B cell (primary cell): ENCODE measurements around the gene AFF3. TPM values are rescaled to one million over a fixed set of nuclear protein-coding genes. Genes with fewer than 3 reads are reported as not detected.

Source experiments
- ATAC-seq: fragments of 200-7000 bp; cut with Tn5 transposase; one replicate; pipeline ENCODE4 v1.10.0; 2021; ENCODE audit warnings: low read depth, mild to moderate bottlenecking, moderate number of reproducible peaks, moderate library complexity
- CTCF ChIA-PET: fragments of 350-600 bp; sonication (Branson Sonifier 250); formaldehyde crosslinking; loops from one replicate; lab custom pipeline; 2021; ENCODE audit warnings: antibody characterized with exemption, inconsistent platforms; lab: Charles Lee
- POLR2A ChIA-PET: fragments of 350-600 bp; sonication (Branson Sonifier 250); formaldehyde crosslinking; loops from one replicate; lab custom pipeline; 2021; ENCODE audit warnings: antibody characterized with exemption; lab: Charles Lee
- DNase-seq: peaks from one replicate; pipeline ENCODE4 v3.0.0; 2013
- H2AFZ ChIP-seq: 2 replicates; pipeline ENCODE4 v1.6.1; 2012; ENCODE audit warnings: mild to moderate bottlenecking, low read depth, low read length; ENCODE audit not compliant: insufficient read depth, poor library complexity, severe bottlenecking
- H3K27ac ChIP-seq, 2 donors: 1 replicate in 1 of 2; 2 replicates in 1 of 2; pipeline ENCODE4 v1.5.1; 2012 to 2013; ENCODE audit warnings: low read length in 2 of 2, mild to moderate bottlenecking in 2 of 2, moderate library complexity in 1 of 2
- H3K27me3 ChIP-seq, 4 experiments: fragments of 200-600 bp in 1 of 4; sonication (generic) in 1 of 4; replicated peaks in 1 of 4; 1 replicate in 2 of 4; 2 replicates in 2 of 4; pipeline versions ENCODE4 v1.6.1 to v1.7.0; 2013 to 2016; ENCODE audit warnings: low read length in 3 of 4, mild to moderate bottlenecking in 2 of 4, mixed read lengths in 1 of 4, moderate library complexity in 1 of 4; ENCODE audit not compliant: insufficient read depth in 4 of 4, control insufficient read depth in 3 of 4; ENCODE audit errors: control extremely low read depth in 1 of 4
- H3K36me3 ChIP-seq, 2 experiments: replicated peaks in 1 of 2; 1 replicate in 1 of 2; 2 replicates in 1 of 2; pipeline versions ENCODE4 v1.6.1 to v1.7.1; 2013; ENCODE audit warnings: low read length in 1 of 2; ENCODE audit not compliant: insufficient read depth in 2 of 2, control insufficient read depth in 1 of 2; ENCODE audit errors: control extremely low read depth in 1 of 2, extremely low read depth in 1 of 2
- H3K4me1 ChIP-seq, 2 donors: fragments of 200-600 bp in 1 of 2; sonication (generic) in 1 of 2; 1 replicate in 1 of 2; 2 replicates in 1 of 2; pipeline versions ENCODE4 v1.5.1 to v1.6.1; 2013 to 2017; ENCODE audit warnings: low read length in 2 of 2; ENCODE audit not compliant: control insufficient read depth in 2 of 2, insufficient read depth in 2 of 2
- H3K4me2 ChIP-seq: replicated peaks from 2 replicates; pipeline ENCODE3; 2012; ENCODE audit warnings: mild to moderate bottlenecking, low read depth, low read length; ENCODE audit not compliant: poor library complexity, severe bottlenecking
- H3K4me3 ChIP-seq, 5 experiments: fragments of 200-600 bp in 1 of 5; sonication (generic) in 1 of 5; 1 replicate in 3 of 5; 2 replicates in 2 of 5; pipeline versions ENCODE4 v1.5.1 to v1.7.0; 2011 to 2016; ENCODE audit warnings: low read length in 4 of 5, mild to moderate bottlenecking in 4 of 5, low read depth in 2 of 5, control low read depth in 1 of 5, moderate library complexity in 1 of 5; ENCODE audit not compliant: insufficient read depth in 1 of 5; ENCODE audit errors: control extremely low read depth in 1 of 5, extremely low read depth in 1 of 5
- H3K79me2 ChIP-seq: fragments of 200-600 bp; sonication (generic); one replicate; pipeline ENCODE4 v1.6.0; 2016; ENCODE audit warnings: low read length; ENCODE audit not compliant: control insufficient read depth, insufficient read depth
- H3K9ac ChIP-seq: fragments of 200-600 bp; sonication (generic); 2 replicates; pipeline ENCODE4 v1.6.1; 2017; ENCODE audit warnings: mild to moderate bottlenecking, low read length, moderate library complexity
- H3K9me3 ChIP-seq, 3 donors: one replicate each; pipeline versions ENCODE4 v1.6.1 to v1.7.1; 2013; ENCODE audit warnings: low read length in 2 of 3; ENCODE audit not compliant: control insufficient read depth in 2 of 3, insufficient read depth in 1 of 3; ENCODE audit errors: control extremely low read depth in 1 of 3
- H4K20me1 ChIP-seq: 2 replicates; pipeline ENCODE4 v1.6.0; 2012; ENCODE audit warnings: mild to moderate bottlenecking, low read length; ENCODE audit not compliant: insufficient read depth, control insufficient read depth, poor library complexity, severe bottlenecking
- H3K27ac Mint-ChIP-seq: one replicate; pipeline ENCODE4 v1.8.0; 2021; ENCODE audit warnings: mixed read lengths
- H3K27me3 Mint-ChIP-seq: one replicate; pipeline ENCODE4 v1.8.0; 2021; ENCODE audit warnings: mixed read lengths
- H3K4me1 Mint-ChIP-seq: one replicate; pipeline ENCODE4 v1.8.0; 2021; ENCODE audit warnings: mixed read lengths
- H3K4me3 Mint-ChIP-seq: one replicate; pipeline ENCODE4 v1.8.0; 2021; ENCODE audit warnings: mixed read lengths
- H3K9me3 Mint-ChIP-seq: one replicate; pipeline ENCODE4 v1.8.0; 2022; ENCODE audit warnings: mixed read lengths; ENCODE audit not compliant: insufficient read depth
- EZH2 ChIP-seq: IDR thresholded peaks from 2 replicates; pipeline ENCODE4 v1.6.1; 2012; ENCODE audit warnings: borderline replicate concordance, low read depth, mild to moderate bottlenecking, moderate library complexity, low read length; ENCODE audit not compliant: insufficient read depth, poor library complexity, severe bottlenecking
- WGBS: methylation state at CpG from one replicate; pipeline ENCODE4 v1.1.5; 2013; ENCODE audit warnings: missing lambda C conversion rate; ENCODE audit not compliant: insufficient coverage; 5-methylcytosine and 5-hydroxymethylcytosine counted together
- intact Hi-C: fragments of 100-400 bp; cut with micrococcal nuclease; formaldehyde crosslinking; loops from one replicate; pipeline ENCODE4 v1.10.0; 2022
- polyA plus RNA-seq: library from polyadenylated mRNA; depleted of rRNA; stranded (reverse); fragments of >200 nt; gene quantifications from 2 replicates; pipeline ENCODE4 v1.2.3, GENCODE V29; 2012
- total RNA-seq, 2 donors: library from RNA; stranded (reverse); fragments of 120-200 nt in 1 of 2; gene quantifications; 1 replicate in 1 of 2; 2 replicates in 1 of 2; pipeline versions ENCODE4 v1.2.3 to v1.2.4, GENCODE V29; 2013 to 2022
- TF ChIP-seq, protein P1 (sequence below): fragments of 200-600 bp; IDR thresholded peaks from one replicate; pipeline ENCODE4 v1.8.0; 2022; ENCODE audit warnings: antibody characterized with exemption, mild to moderate bottlenecking

Gene AFF3
- total and polyA plus RNA-seq, 2 donors (not counting 1 experiment from before 2014, with no cell fraction given) = 117 to 830 TPM

- no peak for ATAC-seq
- Histone ChIP-seq H3K9ac (no peak overlapping the region), H3K27ac (no peak overlapping the region), H3K4me2 (no peak overlapping the region), H3K4me3 (no peak overlapping the region), H4K20me1 (peaks cover 71% of the 10 kb centered on the region), H3K27me3 (no peaks in the 10 kb centered on the region), H3K4me1 (peaks cover 27 to 36% of the 10 kb centered on the region in 2 donors), H3K79me2 (peaks cover 46% of the 10 kb centered on the region), H2AFZ (no peak overlapping the region), H3K9me3 (peaks cover 0 to 30% (median 9%) of the 10 kb centered on the region in 3 donors), H3K36me3 (peaks cover 2 to 40% of the 10 kb centered on the region in 2 experiments)
- no peak for DNase-seq
- POLR2A ChIA-PET = no interaction called here
- Mint-ChIP-seq H3K9me3 (no peaks in the 10 kb centered on the region), H3K27ac (no peak overlapping the region), H3K27me3 (no peaks in the 10 kb centered on the region), H3K4me1 (peaks cover 51% of the 10 kb centered on the region), H3K4me3 (no peak overlapping the region)
- intact Hi-C loops = no loop called here
- CTCF ChIA-PET = no interaction called here
- WGBS = 79% methylated on average over 2 of the region's 2 CpGs
- TF ChIP-seq, protein P1, sequence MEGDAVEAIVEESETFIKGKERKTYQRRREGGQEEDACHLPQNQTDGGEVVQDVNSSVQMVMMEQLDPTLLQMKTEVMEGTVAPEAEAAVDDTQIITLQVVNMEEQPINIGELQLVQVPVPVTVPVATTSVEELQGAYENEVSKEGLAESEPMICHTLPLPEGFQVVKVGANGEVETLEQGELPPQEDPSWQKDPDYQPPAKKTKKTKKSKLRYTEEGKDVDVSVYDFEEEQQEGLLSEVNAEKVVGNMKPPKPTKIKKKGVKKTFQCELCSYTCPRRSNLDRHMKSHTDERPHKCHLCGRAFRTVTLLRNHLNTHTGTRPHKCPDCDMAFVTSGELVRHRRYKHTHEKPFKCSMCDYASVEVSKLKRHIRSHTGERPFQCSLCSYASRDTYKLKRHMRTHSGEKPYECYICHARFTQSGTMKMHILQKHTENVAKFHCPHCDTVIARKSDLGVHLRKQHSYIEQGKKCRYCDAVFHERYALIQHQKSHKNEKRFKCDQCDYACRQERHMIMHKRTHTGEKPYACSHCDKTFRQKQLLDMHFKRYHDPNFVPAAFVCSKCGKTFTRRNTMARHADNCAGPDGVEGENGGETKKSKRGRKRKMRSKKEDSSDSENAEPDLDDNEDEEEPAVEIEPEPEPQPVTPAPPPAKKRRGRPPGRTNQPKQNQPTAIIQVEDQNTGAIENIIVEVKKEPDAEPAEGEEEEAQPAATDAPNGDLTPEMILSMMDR = no peak
- no peak for TF ChIP-seq EZH2
Measured at GRCh38 chr2:99634234-99634633, 508.2 kb downstream of the AFF3 start.

GRCh38 chr2:99631700-99632099 lies 510.7 kb downstream of the AFF3 start:
- Histone ChIP-seq H3K36me3 (peaks cover 2 to 39% of the 10 kb centered on the region in 2 experiments), H4K20me1 (peaks cover 62% of the 10 kb centered on the region), H3K79me2 (peaks cover 43% of the 10 kb centered on the region), H3K9me3 (peaks cover 0 to 28% (median 9%) of the 10 kb centered on the region in 3 donors), H2AFZ (no peak overlapping the region), H3K27me3 (no peaks in the 10 kb centered on the region), H3K4me3 (no peak overlapping the region), H3K9ac (no peak overlapping the region), H3K4me2 (no peak overlapping the region), H3K27ac (no peak overlapping the region), H3K4me1 (peaks cover 1 to 11% of the 10 kb centered on the region in 2 donors)
- ATAC-seq (no peak), DNase-seq (no peak)
- Mint-ChIP-seq H3K9me3 (no peaks in the 10 kb centered on the region), H3K27ac (no peak overlapping the region), H3K4me3 (no peak overlapping the region), H3K27me3 (no peaks in the 10 kb centered on the region), H3K4me1 (peaks cover 28% of the 10 kb centered on the region)
- TF ChIP-seq, protein P1 = no peak
- TF ChIP-seq EZH2 = no peak
- intact Hi-C loops = no loop called here
- POLR2A ChIA-PET = no interaction called here
- 90% methylated on average over 2 of the region's 3 CpGs for WGBS
- CTCF ChIA-PET = no interaction called here
